Calu3 (cell line): ENCODE results near the gene ZC3HAV1. TPM values are rescaled to one million over a fixed set of nuclear protein-coding genes. Genes with fewer than 3 reads are reported as not detected.
"Not testable (repeated sequence)": the region's sequence is repeated elsewhere in the genome, so short reads cannot be mapped to it uniquely, and the experiment has no call there.

Experiments
- BruUV-seq: library from RNA; stranded (reverse); fragments of 400-500 nt; replicated peaks from 2 replicates; lab custom pipeline; 2021; lab: Mats Ljungman, UMichigan
- CTCF ChIA-PET: fragments of 300-600 bp; sonication (Branson Sonifier 250); formaldehyde crosslinking; loops from one replicate; lab custom pipeline; 2022; ENCODE audit warnings: antibody characterized with exemption; lab: Charles Lee
- DNase-seq: peaks from one replicate; pipeline ENCODE4 v3.0.0; 2022
- H3K27ac Mint-ChIP-seq: one replicate; pipeline ENCODE4 v1.8.0; 2022; ENCODE audit warnings: mixed read lengths; ENCODE audit not compliant: unreplicated experiment
- H3K27me3 Mint-ChIP-seq: one replicate; pipeline ENCODE4 v1.8.0; 2022; ENCODE audit warnings: mixed read lengths; ENCODE audit not compliant: unreplicated experiment
- H3K36me3 Mint-ChIP-seq: one replicate; pipeline ENCODE4 v1.8.0; 2022; ENCODE audit warnings: mild to moderate bottlenecking, moderate library complexity, mixed read lengths; ENCODE audit not compliant: insufficient read depth, unreplicated experiment
- H3K4me1 Mint-ChIP-seq: one replicate; pipeline ENCODE4 v1.8.0; 2022; ENCODE audit warnings: mild to moderate bottlenecking, low read depth, mixed read lengths; ENCODE audit not compliant: unreplicated experiment
- H3K4me3 Mint-ChIP-seq: one replicate; pipeline ENCODE4 v1.8.0; 2022; ENCODE audit warnings: mild to moderate bottlenecking, low read depth, moderate library complexity, mixed read lengths; ENCODE audit not compliant: unreplicated experiment
- H3K9me3 Mint-ChIP-seq: one replicate; pipeline ENCODE4 v1.8.0; 2022; ENCODE audit warnings: low read depth, mixed read lengths; ENCODE audit not compliant: unreplicated experiment
- intact Hi-C: fragments of 100-400 bp; cut with micrococcal nuclease; formaldehyde crosslinking; loops from one replicate; pipeline ENCODE4 v1.10.0; 2022; ENCODE audit not compliant: unreplicated experiment
- total RNA-seq: library from RNA; stranded (reverse); gene quantifications from 2 replicates; pipeline ENCODE4 v1.2.3, GENCODE V29; 2022
- TF ChIP-seq, protein P1 (sequence below): fragments of 200-600 bp; IDR thresholded peaks from one replicate; pipeline ENCODE4 v1.8.0; 2022; ENCODE audit warnings: antibody characterized with exemption; ENCODE audit not compliant: unreplicated experiment

Gene ZC3HAV1
- total RNA-seq, 1 experiment from 2014 or later = 63.4 TPM

DNA sequence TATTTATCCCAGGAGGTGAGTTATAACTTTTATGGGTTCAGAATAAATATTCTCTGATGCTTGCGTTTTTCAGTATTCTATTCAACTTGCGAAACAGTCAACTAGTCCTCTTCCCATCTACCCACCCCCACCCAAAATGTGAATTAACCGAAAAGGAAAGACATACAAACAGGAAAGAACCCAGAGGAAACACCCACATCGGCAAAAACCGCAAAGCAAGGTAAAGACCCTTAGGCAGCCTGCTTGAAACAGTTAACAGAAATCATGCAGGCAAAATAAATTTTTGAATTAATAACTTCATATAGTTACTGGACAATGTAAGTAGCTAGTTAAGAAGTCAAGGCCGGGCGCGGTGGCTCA lies 5.4 kb downstream of the ZC3HAV1 start:
- no peak for DNase-seq
- H3K27me3 Mint-ChIP-seq = no peaks in the 10 kb centered on the region
- H3K27ac Mint-ChIP-seq = no peak overlapping the region
- no peaks in the 10 kb centered on the region for H3K9me3 Mint-ChIP-seq
- BruUV-seq = no TSS peak
- H3K4me3 Mint-ChIP-seq = no peak overlapping the region
- H3K4me1 Mint-ChIP-seq = peaks cover 14% of the 10 kb centered on the region
- intact Hi-C loops = loop anchor here (10.0 kb wide), 1 partner anchor 131 kb away; the partner anchor contains the start of gene UBN2
- H3K36me3 Mint-ChIP-seq = peaks cover 41% of the 10 kb centered on the region
- CTCF ChIA-PET = interaction anchor here (0.7 kb wide), 1 partner anchor 313 kb away, joined by 3 read pairs; no protein-coding TSS in a partner anchor
- TF ChIP-seq, protein P1, sequence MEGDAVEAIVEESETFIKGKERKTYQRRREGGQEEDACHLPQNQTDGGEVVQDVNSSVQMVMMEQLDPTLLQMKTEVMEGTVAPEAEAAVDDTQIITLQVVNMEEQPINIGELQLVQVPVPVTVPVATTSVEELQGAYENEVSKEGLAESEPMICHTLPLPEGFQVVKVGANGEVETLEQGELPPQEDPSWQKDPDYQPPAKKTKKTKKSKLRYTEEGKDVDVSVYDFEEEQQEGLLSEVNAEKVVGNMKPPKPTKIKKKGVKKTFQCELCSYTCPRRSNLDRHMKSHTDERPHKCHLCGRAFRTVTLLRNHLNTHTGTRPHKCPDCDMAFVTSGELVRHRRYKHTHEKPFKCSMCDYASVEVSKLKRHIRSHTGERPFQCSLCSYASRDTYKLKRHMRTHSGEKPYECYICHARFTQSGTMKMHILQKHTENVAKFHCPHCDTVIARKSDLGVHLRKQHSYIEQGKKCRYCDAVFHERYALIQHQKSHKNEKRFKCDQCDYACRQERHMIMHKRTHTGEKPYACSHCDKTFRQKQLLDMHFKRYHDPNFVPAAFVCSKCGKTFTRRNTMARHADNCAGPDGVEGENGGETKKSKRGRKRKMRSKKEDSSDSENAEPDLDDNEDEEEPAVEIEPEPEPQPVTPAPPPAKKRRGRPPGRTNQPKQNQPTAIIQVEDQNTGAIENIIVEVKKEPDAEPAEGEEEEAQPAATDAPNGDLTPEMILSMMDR = no peak

DNA sequence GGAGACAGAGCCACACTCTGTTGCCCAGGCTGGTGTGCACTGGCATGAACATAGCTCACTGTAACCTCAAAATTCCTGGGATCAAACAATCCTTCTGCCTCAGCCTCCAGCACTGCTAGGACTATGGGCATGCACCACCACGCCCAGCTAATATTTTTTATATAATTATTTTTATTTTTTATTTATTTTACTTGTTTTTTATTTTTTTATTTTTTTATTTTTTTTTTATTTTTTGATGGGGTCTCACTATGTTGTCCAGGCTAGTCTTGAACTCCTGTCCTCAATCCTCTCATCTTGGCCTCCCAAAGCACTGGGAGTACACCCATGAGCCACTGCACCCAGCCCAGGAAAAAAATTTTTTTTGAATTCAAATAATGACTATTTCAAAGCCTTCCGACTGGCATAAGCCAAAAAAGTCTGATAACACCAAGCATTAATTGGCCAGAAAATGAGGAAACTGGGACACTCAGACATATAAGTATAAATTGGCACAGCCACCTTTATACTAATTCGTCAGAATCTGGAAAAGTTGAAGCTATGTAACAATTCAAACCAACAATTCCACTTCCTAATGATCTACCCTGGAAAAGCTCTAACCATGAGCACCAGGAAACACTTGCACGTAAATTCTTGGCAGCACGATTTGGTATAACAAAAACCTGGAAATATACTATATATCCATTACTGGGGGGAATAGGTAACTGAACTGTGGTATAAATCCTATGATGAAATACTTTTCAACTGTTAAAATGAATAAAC lies 6.3 kb downstream of the ZC3HAV1 start:
- Mint-ChIP-seq H3K9me3 (no peaks in the 10 kb centered on the region), H3K4me3 (no peak overlapping the region), H3K4me1 (peaks cover 17% of the 10 kb centered on the region), H3K27ac (no peak overlapping the region), H3K36me3 (peaks cover 32% of the 10 kb centered on the region), H3K27me3 (no peaks in the 10 kb centered on the region)
- no TSS peak for BruUV-seq
- TF ChIP-seq, protein P1 = no peak
- DNase-seq = no peak
- intact Hi-C loops = loop anchor here (10.0 kb wide), 1 partner anchor 132 kb away; the partner anchor contains the start of gene UBN2
- CTCF ChIA-PET = no interaction called here

DNA sequence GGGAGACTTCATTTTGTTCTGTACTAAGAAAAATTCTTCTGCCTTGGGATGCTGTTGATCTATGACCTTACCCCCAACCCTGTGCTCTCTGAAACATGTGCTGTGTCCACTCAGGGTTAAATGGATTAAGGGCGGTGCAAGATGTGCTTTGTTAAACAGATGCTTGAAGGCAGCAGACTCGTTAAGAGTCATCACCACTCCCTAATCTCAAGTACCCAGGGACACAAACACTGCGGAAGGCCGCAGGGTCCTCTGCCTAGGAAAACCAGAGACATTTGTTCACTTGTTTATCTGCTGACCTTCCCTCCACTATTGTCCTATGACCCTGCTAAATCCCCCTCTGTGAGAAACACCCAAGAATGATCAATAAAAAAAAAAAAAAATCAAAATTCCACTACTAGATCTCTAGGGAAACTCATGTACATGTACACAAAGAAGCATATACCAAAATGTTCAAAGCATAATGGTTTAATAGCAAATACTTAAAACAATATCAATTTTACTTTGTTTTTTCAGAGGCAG lies 7.8 kb downstream of the ZC3HAV1 start:
- intact Hi-C loops = loop anchor here (10.0 kb wide), 1 partner anchor 133 kb away; the partner anchor contains the start of gene UBN2
- peaks cover 21% of the 10 kb centered on the region for H3K36me3 Mint-ChIP-seq
- DNase-seq, BruUV-seq, H3K4me1 Mint-ChIP-seq, H3K4me3 Mint-ChIP-seq, H3K9me3 Mint-ChIP-seq, CTCF ChIA-PET, H3K27me3 Mint-ChIP-seq, H3K27ac Mint-ChIP-seq: not testable (repeated sequence)

DNA sequence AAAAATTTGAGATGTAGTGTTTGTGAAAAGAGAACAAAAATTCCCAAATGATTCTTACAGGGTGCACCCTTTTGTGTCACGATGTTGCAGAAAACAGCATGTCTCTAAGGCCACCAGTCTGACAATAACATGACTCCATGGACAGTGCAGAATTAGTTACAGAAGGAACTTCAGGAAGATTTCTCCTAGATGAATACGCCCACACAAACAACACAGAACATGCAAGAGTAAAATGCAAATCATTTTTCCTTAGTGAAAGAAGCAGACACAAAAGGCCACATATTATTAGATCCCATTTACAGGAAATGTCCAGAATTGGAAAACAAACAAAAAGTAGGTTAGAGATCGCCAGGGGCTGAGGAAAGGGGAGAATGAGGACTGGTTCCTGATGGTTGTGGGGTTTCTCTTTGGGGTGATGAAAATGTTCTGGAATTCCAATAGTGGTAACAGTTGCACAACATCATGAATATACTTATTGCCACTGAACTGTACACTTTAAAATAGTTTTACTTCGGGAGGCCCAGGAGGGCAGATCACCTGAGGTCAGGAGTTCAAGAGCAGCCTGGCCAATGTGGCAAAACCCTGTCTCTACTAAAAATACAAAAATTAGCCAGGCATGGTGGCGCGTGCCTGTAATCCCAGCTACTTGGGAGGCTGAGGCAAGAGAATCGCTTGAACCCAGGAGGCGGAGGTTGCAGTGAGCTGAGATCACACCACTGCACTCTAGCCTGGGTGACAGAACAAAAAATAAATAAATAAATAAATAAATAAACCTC lies 10.2 kb downstream of the ZC3HAV1 start:
- H3K4me1 Mint-ChIP-seq = peaks cover 21% of the 10 kb centered on the region
- no peaks in the 10 kb centered on the region for H3K27me3 Mint-ChIP-seq
- peaks cover 23% of the 10 kb centered on the region for H3K36me3 Mint-ChIP-seq
- DNase-seq = no peak
- no peak overlapping the region for H3K4me3 Mint-ChIP-seq
- no TSS peak for BruUV-seq
- CTCF ChIA-PET = no interaction called here
- no peak overlapping the region for H3K27ac Mint-ChIP-seq
- H3K9me3 Mint-ChIP-seq = no peaks in the 10 kb centered on the region
- TF ChIP-seq, protein P1 = no peak
- intact Hi-C loops = no loop called here
